H9 (cell line): ENCODE measurements around the gene NEDD4. TPM values are rescaled to one million over a fixed set of nuclear protein-coding genes. Genes with fewer than 3 reads are reported as not detected.

Experiments used
- DNase-seq: peaks from one replicate; pipeline ENCODE4 v3.0.0-alpha.2; 2017
- H2AFZ ChIP-seq: one replicate; pipeline ENCODE4 v1.6.1; 2013; ENCODE audit warnings: mild to moderate bottlenecking, low read length, control low read depth, moderate library complexity
- H2AK5ac ChIP-seq: 2 replicates; pipeline ENCODE4 v1.6.1; 2013; ENCODE audit warnings: low read length, control low read depth, mixed read lengths; ENCODE audit not compliant: insufficient read length
- H2BK120ac ChIP-seq: one replicate; pipeline ENCODE4 v1.6.1; 2013; ENCODE audit warnings: low read depth, mild to moderate bottlenecking, low read length, control low read depth, inconsistent platforms; ENCODE audit not compliant: poor library complexity, severe bottlenecking
- H2BK12ac ChIP-seq: 2 replicates; pipeline ENCODE4 v1.6.1; 2013; ENCODE audit warnings: low read length, control low read depth, mixed read lengths, low read depth; ENCODE audit not compliant: insufficient read length
- H2BK15ac ChIP-seq: 2 replicates; pipeline ENCODE4 v1.6.1; 2013; ENCODE audit warnings: low read depth, low read length, control low read depth
- H2BK20ac ChIP-seq: one replicate; pipeline ENCODE4 v1.6.1; 2013; ENCODE audit warnings: low read depth, mild to moderate bottlenecking, low read length, control low read depth, inconsistent platforms; ENCODE audit not compliant: poor library complexity, severe bottlenecking
- H2BK5ac ChIP-seq: 2 replicates; pipeline ENCODE4 v1.6.1; 2013; ENCODE audit warnings: low read length, control low read depth, mixed read lengths; ENCODE audit not compliant: insufficient read length
- H3K14ac ChIP-seq: 2 replicates; pipeline ENCODE4 v1.6.1; 2013; ENCODE audit warnings: low read length, control low read depth; ENCODE audit not compliant: insufficient read depth
- H3K18ac ChIP-seq: 2 replicates; pipeline ENCODE4 v1.6.1; 2013; ENCODE audit warnings: low read depth, mild to moderate bottlenecking, mixed read lengths, low read length, control low read depth; ENCODE audit not compliant: insufficient read length
- H3K23ac ChIP-seq: 2 replicates; pipeline ENCODE4 v1.6.1; 2013; ENCODE audit warnings: low read length, control low read depth, mixed read lengths, low read depth; ENCODE audit not compliant: insufficient read length
- H3K23me2 ChIP-seq: 2 replicates; pipeline ENCODE4 v1.6.1; 2013; ENCODE audit warnings: low read depth, mild to moderate bottlenecking, mixed read lengths, low read length, control low read depth; ENCODE audit not compliant: insufficient read length, poor library complexity, severe bottlenecking
- H3K27ac ChIP-seq: 2 replicates; pipeline ENCODE4 v1.5.1; 2013; ENCODE audit warnings: low read length, control low read depth, mixed read lengths, low read depth; ENCODE audit not compliant: insufficient read length
- H3K27me3 ChIP-seq: 2 replicates; pipeline ENCODE4 v1.6.1; 2013; ENCODE audit warnings: low read length, control low read depth, inconsistent platforms; ENCODE audit not compliant: insufficient read depth
- H3K4ac ChIP-seq: 2 replicates; pipeline ENCODE4 v1.6.1; 2013; ENCODE audit warnings: low read depth, mild to moderate bottlenecking, control low read depth, inconsistent platforms, low read length, moderate library complexity
- H3K4me1 ChIP-seq: 2 replicates; pipeline ENCODE4 v1.6.1; 2013; ENCODE audit warnings: low read length, control low read depth, inconsistent platforms; ENCODE audit not compliant: insufficient read depth
- H3K4me2 ChIP-seq: 2 replicates; pipeline ENCODE4 v1.6.1; 2013; ENCODE audit warnings: low read length, control low read depth, mixed read lengths; ENCODE audit not compliant: insufficient read length, insufficient read depth
- H3K56ac ChIP-seq: 2 replicates; pipeline ENCODE4 v1.6.1; 2013; ENCODE audit warnings: low read depth, mild to moderate bottlenecking, mixed read lengths, low read length, control low read depth; ENCODE audit not compliant: insufficient read length
- H3K79me1 ChIP-seq: 2 replicates; pipeline ENCODE4 v1.6.1; 2013; ENCODE audit warnings: low read depth, mild to moderate bottlenecking, moderate library complexity, low read length, control low read depth, inconsistent platforms; ENCODE audit not compliant: insufficient read depth, poor library complexity, severe bottlenecking
- H3K79me2 ChIP-seq: 2 replicates; pipeline ENCODE4 v1.6.1; 2013; ENCODE audit warnings: low read length, control low read depth, inconsistent platforms; ENCODE audit not compliant: insufficient read depth
- H3K9ac ChIP-seq: 2 replicates; pipeline ENCODE4 v1.6.1; 2013; ENCODE audit warnings: low read length, control low read depth, mixed read lengths; ENCODE audit not compliant: insufficient read length; ENCODE audit errors: extremely low read depth
- H3K9me3 ChIP-seq: one replicate; pipeline ENCODE4 v1.6.1; 2013; ENCODE audit warnings: low read depth, low read length, inconsistent platforms; ENCODE audit not compliant: control insufficient read depth
- H3T11ph ChIP-seq: one replicate; pipeline ENCODE4 v1.6.1; 2013; ENCODE audit warnings: mild to moderate bottlenecking, low read length, control low read depth, inconsistent platforms
- H4K20me1 ChIP-seq: one replicate; pipeline ENCODE4 v1.6.1; 2013; ENCODE audit not compliant: control insufficient read depth, insufficient read length, insufficient read depth
- H4K5ac ChIP-seq: 2 replicates; pipeline ENCODE4 v1.6.1; 2013; ENCODE audit warnings: low read depth, mild to moderate bottlenecking, mixed read lengths, low read length, control low read depth; ENCODE audit not compliant: insufficient read length
- H4K8ac ChIP-seq: replicated peaks from 2 replicates; pipeline ENCODE4 v1.6.1; 2013; ENCODE audit warnings: low read length, control low read depth, mixed read lengths, low read depth; ENCODE audit not compliant: insufficient read length
- H4K91ac ChIP-seq: 2 replicates; pipeline ENCODE4 v1.6.1; 2013; ENCODE audit warnings: low read depth, mild to moderate bottlenecking, moderate library complexity, mixed read lengths, low read length, control low read depth; ENCODE audit not compliant: insufficient read length
- H3K27ac Mint-ChIP-seq, 3 experiments: 2 replicates in 2 of 3; 3 replicates in 1 of 3; pipeline ENCODE4 v1.8.0; 2020 to 2021; ENCODE audit warnings: mixed read lengths in 3 of 3, mild to moderate bottlenecking in 1 of 3, moderate library complexity in 1 of 3
- H3K27me3 Mint-ChIP-seq: 2 replicates; pipeline ENCODE4 v1.8.0; 2021; ENCODE audit warnings: low read depth, mild to moderate bottlenecking, moderate library complexity, mixed read lengths
- H3K36me3 Mint-ChIP-seq, 3 experiments: 2 replicates in 2 of 3; 3 replicates in 1 of 3; pipeline ENCODE4 v1.8.0; 2020 to 2021; ENCODE audit warnings: low read depth in 3 of 3, mixed read lengths in 3 of 3; ENCODE audit not compliant: insufficient read depth in 1 of 3
- H3K4me1 Mint-ChIP-seq, 2 experiments: 2 replicates each; pipeline ENCODE4 v1.8.0; 2020; ENCODE audit warnings: mixed read lengths in 2 of 2
- H3K4me3 Mint-ChIP-seq, 2 experiments: 2 replicates in 1 of 2; 3 replicates in 1 of 2; pipeline ENCODE4 v1.8.0; 2020 to 2021; ENCODE audit warnings: mild to moderate bottlenecking in 2 of 2, mixed read lengths in 2 of 2, moderate library complexity in 1 of 2
- H3K9me3 Mint-ChIP-seq, 2 experiments: 2 replicates in 1 of 2; 3 replicates in 1 of 2; pipeline ENCODE4 v1.8.0; 2020; ENCODE audit warnings: mild to moderate bottlenecking in 2 of 2, mixed read lengths in 2 of 2, moderate library complexity in 1 of 2
- WGBS: extraction: QIAGEN DNeasy Blood & Tissue Kit; methylation state at CpG from one replicate; pipeline ENCODE4 v1.1.7; 2013; ENCODE audit warnings: missing lambda C conversion rate, low lambda C conversion rate, mixed read lengths; ENCODE audit not compliant: insufficient read length; ENCODE audit errors: extremely low coverage; 5-methylcytosine and 5-hydroxymethylcytosine counted together
- total RNA-seq: library from RNA; stranded (reverse); gene quantifications from 2 replicates; pipeline ENCODE4 v1.2.1, GENCODE V29; 2021
- TF ChIP-seq, protein P1 (sequence below): fragments of 200-600 bp; sonication (generic); conservative IDR thresholded peaks from 3 replicates; pipeline ENCODE4 v1.8.0; 2021; ENCODE audit warnings: antibody characterized with exemption, mild to moderate bottlenecking

NEDD4 gene
- total RNA-seq, 1 experiment from 2014 or later, result 9.6 TPM

DNA sequence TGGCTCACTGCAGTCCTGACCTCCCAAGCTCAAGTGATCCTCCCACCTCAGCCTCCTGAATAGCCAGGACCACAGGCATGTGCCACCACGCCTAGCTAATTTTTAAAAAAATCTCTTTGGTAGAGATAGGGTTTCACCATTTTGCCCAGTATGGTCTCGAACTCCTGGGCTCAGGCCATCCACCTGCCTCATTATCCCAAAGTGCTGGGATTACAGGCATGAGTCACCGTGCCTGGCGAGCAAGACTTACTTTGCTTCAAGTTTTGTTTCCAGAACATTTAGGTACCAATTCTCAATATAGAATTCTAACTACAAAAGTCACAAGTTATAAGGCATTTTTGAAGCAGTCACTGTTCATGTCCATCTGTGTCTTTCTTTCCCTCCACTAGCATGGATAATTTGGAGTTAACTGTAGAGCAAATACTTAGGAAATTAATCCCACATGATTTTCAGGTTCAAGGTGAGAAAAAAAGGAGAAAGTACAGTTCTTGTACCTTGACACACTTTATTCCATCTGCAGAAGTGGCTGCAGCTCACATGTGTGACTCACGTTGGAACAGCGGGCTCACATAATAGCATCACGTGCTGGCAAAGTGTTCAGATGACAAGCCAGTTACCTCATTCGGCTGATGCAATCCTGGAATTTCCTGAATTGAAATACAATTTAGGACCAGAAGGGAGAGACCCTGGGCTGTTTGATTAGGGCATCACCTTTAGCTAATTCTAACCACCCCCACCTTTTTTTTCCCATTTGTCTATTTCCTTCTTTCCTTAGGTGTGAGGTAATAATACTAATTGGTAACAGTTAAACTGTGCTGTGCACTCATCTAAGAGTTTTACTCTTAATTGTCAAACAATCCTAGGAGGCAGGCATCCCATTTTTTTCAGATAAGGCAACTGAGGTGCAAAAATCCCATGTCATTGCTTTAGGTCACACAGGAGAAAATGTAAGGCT, 46.9 kb upstream of the NEDD4 start:
- Histone ChIP-seq H2BK5ac (no peak overlapping the region), H3K79me1 (no peaks in the 10 kb centered on the region), H3K4ac (no peak overlapping the region), H2AFZ (no peak overlapping the region), H3K23ac (no peak overlapping the region), H4K20me1 (no peaks in the 10 kb centered on the region), H3K27me3 (no peaks in the 10 kb centered on the region), H3K79me2 (no peaks in the 10 kb centered on the region), H3K4me2 (no peak overlapping the region), H3T11ph (no peak overlapping the region), H3K56ac (no peak overlapping the region), H4K8ac (no peak overlapping the region), H3K4me1 (peaks cover 4% of the 10 kb centered on the region; the same call in 1 of the 2 replicates), H3K18ac (no peak overlapping the region), H2AK5ac (no peak overlapping the region), H2BK120ac (no peak overlapping the region), H3K14ac (no peak overlapping the region), H2BK20ac (no peak overlapping the region), H4K91ac (no peak overlapping the region), H3K23me2 (no peaks in the 10 kb centered on the region), H2BK15ac (no peak overlapping the region), H3K9ac (no peak overlapping the region), H3K27ac (no peak overlapping the region), H4K5ac (no peak overlapping the region), H3K9me3 (no peaks in the 10 kb centered on the region), H2BK12ac (no peak overlapping the region)
- no CpG with 5 or more reads among the region's 8 CpGs for WGBS
- Mint-ChIP-seq H3K36me3 (no peaks in the 10 kb centered on the region), H3K27ac (peak overlapping the region in 1 of 3 experiments; percentile 63; a peak in 1 of 7 replicates), H3K9me3 (no peaks in the 10 kb centered on the region), H3K4me1 (peaks cover 17 to 21% of the 10 kb centered on the region in 2 experiments), H3K4me3 (no peak overlapping the region), H3K27me3 (no peaks in the 10 kb centered on the region; the same call in 1 of the 2 replicates)
- DNase-seq, result peak; percentile 38
- TF ChIP-seq, protein P1, sequence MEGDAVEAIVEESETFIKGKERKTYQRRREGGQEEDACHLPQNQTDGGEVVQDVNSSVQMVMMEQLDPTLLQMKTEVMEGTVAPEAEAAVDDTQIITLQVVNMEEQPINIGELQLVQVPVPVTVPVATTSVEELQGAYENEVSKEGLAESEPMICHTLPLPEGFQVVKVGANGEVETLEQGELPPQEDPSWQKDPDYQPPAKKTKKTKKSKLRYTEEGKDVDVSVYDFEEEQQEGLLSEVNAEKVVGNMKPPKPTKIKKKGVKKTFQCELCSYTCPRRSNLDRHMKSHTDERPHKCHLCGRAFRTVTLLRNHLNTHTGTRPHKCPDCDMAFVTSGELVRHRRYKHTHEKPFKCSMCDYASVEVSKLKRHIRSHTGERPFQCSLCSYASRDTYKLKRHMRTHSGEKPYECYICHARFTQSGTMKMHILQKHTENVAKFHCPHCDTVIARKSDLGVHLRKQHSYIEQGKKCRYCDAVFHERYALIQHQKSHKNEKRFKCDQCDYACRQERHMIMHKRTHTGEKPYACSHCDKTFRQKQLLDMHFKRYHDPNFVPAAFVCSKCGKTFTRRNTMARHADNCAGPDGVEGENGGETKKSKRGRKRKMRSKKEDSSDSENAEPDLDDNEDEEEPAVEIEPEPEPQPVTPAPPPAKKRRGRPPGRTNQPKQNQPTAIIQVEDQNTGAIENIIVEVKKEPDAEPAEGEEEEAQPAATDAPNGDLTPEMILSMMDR, result no peak
